Naive thymus-derived CD8-positive, alpha-beta T cell (primary cell): ENCODE data around the gene LEUTX. TPM values are rescaled to one million over a fixed set of nuclear protein-coding genes. Genes with fewer than 3 reads are reported as not detected.
"Not testable (repeated sequence)": the region's sequence is repeated elsewhere in the genome, so short reads cannot be mapped to it uniquely, and the experiment has no call there.

ENCODE experiments used
- ATAC-seq, 2 donors: fragments of 150-1000 bp; cut with Tn5 transposase in 1 of 2; sonication (Bioruptor Pico), chemical (Tn5 transposase) in 1 of 2; 1 replicate in 1 of 2; 2 replicates in 1 of 2; pipeline ENCODE4 v1.10.0; 2021; ENCODE audit warnings: mild to moderate bottlenecking in 2 of 2, moderate library complexity in 2 of 2
- POLR2A ChIA-PET: fragments of 350-600 bp; sonication (Branson Sonifier 250); formaldehyde crosslinking; loops from one replicate; lab custom pipeline; 2021; ENCODE audit warnings: antibody characterized with exemption; lab: Charles Lee
- DNase-seq, 10 donors: peaks; one replicate each; pipeline versions ENCODE4 v3.0.0 to v3.0.0-alpha.2; 2020 to 2022
- H3K27ac Mint-ChIP-seq, 10 donors: one replicate each; pipeline ENCODE4 v1.8.0; 2020 to 2022; ENCODE audit warnings: mild to moderate bottlenecking in 10 of 10, mixed read lengths in 10 of 10, moderate library complexity in 4 of 10, inconsistent platforms in 1 of 10
- H3K27me3 Mint-ChIP-seq, 5 donors: one replicate each; pipeline ENCODE4 v1.8.0; 2021 to 2022; ENCODE audit warnings: mixed read lengths in 5 of 5
- H3K36me3 Mint-ChIP-seq, 3 donors: one replicate each; pipeline ENCODE4 v1.8.0; 2020 to 2022; ENCODE audit warnings: mixed read lengths in 3 of 3, mild to moderate bottlenecking in 2 of 3, inconsistent platforms in 1 of 3
- H3K4me1 Mint-ChIP-seq, 4 donors: one replicate each; pipeline ENCODE4 v1.8.0; 2021 to 2022; ENCODE audit warnings: mixed read lengths in 4 of 4
- H3K4me3 Mint-ChIP-seq, 10 donors: one replicate each; pipeline ENCODE4 v1.8.0; 2020 to 2022; ENCODE audit warnings: mild to moderate bottlenecking in 10 of 10, mixed read lengths in 10 of 10, moderate library complexity in 6 of 10, inconsistent platforms in 1 of 10
- H3K9me3 Mint-ChIP-seq, 9 donors: one replicate each; pipeline ENCODE4 v1.8.0; 2020 to 2022; ENCODE audit warnings: mixed read lengths in 9 of 9, mild to moderate bottlenecking in 3 of 9, inconsistent platforms in 1 of 9, moderate library complexity in 1 of 9
- polyA plus RNA-seq, 3 donors: library from polyadenylated mRNA; unstranded; fragments of 300-500 nt; fragmentation: Illumina TruSeq; gene quantifications; one replicate each; pipeline ENCODE4 v1.2.3, GENCODE V29; 2021
- total RNA-seq, 8 experiments: library from RNA in 2 of 8; stranded (reverse) in 2 of 8; gene quantifications; one replicate each; pipeline ENCODE4 v1.2.3 and lab custom pipeline; 2021 to 2026

The LEUTX gene
- total and polyA plus RNA-seq, 5 experiments from 2014 or later = not detected

DNA sequence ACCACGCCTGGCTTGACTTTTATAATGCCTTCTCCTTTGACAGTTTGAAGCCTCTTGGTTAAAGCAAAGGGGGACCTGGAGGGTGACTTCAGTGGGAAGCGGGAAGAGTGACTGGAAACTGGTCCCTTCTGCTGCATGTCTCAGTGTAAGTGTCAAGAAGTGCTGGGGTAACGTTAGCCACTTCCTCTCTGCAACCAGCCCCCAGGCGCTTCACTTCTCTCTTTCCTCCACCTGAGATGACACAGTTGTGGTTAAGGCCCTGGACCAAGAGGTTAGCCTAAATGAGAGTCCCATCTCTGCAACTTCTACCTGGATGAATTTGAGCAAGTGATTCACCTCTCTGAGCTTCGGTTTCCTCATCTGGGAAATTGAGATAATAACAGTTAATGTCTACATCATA, 16.3 kb downstream of the LEUTX start:
- H3K27ac Mint-ChIP-seq = peak overlapping the region in 1 of 10 donors; percentile 47

GRCh38 chr19:39796000-39796498, 17.4 kb downstream of the LEUTX start:
- DNase-seq (no peak), ATAC-seq (no peak)
- H3K4me1 Mint-ChIP-seq = peaks cover 0 to 7% (median 4%) of the 10 kb centered on the region in 4 donors
- H3K4me3 Mint-ChIP-seq = no peak overlapping the region
- H3K9me3 Mint-ChIP-seq = no peaks in the 10 kb centered on the region
- H3K27me3 Mint-ChIP-seq = peaks cover 0 to 13% (median 0%) of the 10 kb centered on the region in 5 donors
- POLR2A ChIA-PET = no interaction called here
- no peak overlapping the region for H3K27ac Mint-ChIP-seq
- H3K36me3 Mint-ChIP-seq = no peaks in the 10 kb centered on the region

More for the DNA sequence above, 16.3 kb downstream of the LEUTX start:
- H3K4me3 Mint-ChIP-seq = no peak overlapping the region
- POLR2A ChIA-PET = interaction anchor here (0.5 kb wide), 1 partner anchor 782 kb away, joined by 4 read pairs; no protein-coding TSS in a partner anchor
- DNase-seq (no peak), ATAC-seq (no peak)
- no peaks in the 10 kb centered on the region for H3K9me3 Mint-ChIP-seq
- peaks cover 0 to 7% (median 4%) of the 10 kb centered on the region in 4 donors for H3K4me1 Mint-ChIP-seq
- H3K27me3 Mint-ChIP-seq = peaks cover 0 to 10% (median 0%) of the 10 kb centered on the region in 5 donors
- H3K36me3 Mint-ChIP-seq = no peaks in the 10 kb centered on the region

DNA sequence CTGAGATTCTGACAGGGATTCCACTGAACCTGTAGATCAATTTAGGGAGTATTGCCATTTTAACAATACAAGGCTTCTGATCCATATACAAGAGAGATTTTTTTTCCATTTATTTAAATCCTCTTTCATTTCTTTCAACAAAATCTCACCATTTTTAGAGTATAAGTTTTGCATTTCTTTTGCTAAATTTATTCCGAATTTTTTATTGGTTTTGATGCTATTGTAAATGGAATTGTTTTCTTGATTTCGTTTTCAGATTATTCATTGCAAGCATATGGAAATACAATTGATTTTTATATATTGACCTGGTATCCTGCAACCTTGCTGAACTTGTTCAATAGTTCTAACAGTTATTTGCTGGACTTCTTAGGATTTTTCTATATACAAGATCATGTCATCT, 18.4 kb downstream of the LEUTX start:
- Mint-ChIP-seq H3K27me3 (peaks cover 0 to 15% (median under 1%) of the 10 kb centered on the region in 5 donors), H3K9me3 (no peaks in the 10 kb centered on the region), H3K4me3 (no peak overlapping the region), H3K27ac (no peak overlapping the region), H3K36me3 (no peaks in the 10 kb centered on the region), H3K4me1 (peaks cover 0 to 7% (median 4%) of the 10 kb centered on the region in 4 donors)
- POLR2A ChIA-PET = no interaction called here
- DNase-seq (no peak), ATAC-seq (no peak)

DNA sequence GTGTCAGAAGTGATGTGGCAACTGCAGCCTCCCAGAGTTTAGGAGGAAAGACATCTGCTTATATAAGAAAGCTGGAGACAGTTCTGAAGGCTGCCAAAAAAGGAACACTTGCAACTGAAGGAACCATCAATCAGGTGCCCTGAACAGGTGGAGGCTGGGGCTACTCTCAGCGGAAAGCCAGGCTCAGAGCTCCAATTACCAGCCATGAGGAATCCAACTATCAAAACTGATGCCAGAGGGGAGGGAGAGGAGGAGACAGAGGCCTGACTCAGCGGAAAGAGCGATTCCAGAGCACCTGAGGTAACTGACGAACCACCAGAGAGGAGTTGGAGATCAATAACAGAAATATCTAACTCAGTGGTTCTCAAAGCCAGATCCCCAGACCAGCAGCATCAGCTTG, 24.3 kb downstream of the LEUTX start:
- POLR2A ChIA-PET = no interaction called here
- Mint-ChIP-seq H3K9me3 (no peaks in the 10 kb centered on the region), H3K4me1 (no peaks in the 10 kb centered on the region), H3K36me3 (no peaks in the 10 kb centered on the region), H3K27me3 (peaks cover 5 to 17% (median 12%) of the 10 kb centered on the region in 5 donors), H3K4me3 (no peak overlapping the region), H3K27ac (no peak overlapping the region)
- ATAC-seq = no peak
- DNase-seq = no peak

- no peak for ATAC-seq
- Mint-ChIP-seq H3K27me3 (peaks cover 5 to 17% (median 12%) of the 10 kb centered on the region in 5 donors), H3K4me3 (no peak overlapping the region), H3K36me3 (no peaks in the 10 kb centered on the region), H3K9me3 (no peaks in the 10 kb centered on the region), H3K4me1 (peaks cover 0 to 1% (median 0%) of the 10 kb centered on the region in 4 donors), H3K27ac (no peak overlapping the region)
- no peak for DNase-seq
- POLR2A ChIA-PET = interaction anchor here (0.6 kb wide), 1 partner anchor 16 kb away, joined by 4 read pairs; no protein-coding TSS in a partner anchor
These were observed 26.4 kb downstream of the LEUTX start for GRCh38 chr19:39805104-39805503.

GRCh38 chr19:39807846-39808364, 29.3 kb downstream of the LEUTX start:
- DNase-seq (no peak), ATAC-seq (no peak)
- peaks cover 0 to 3% (median 0%) of the 10 kb centered on the region in 3 donors for H3K36me3 Mint-ChIP-seq
- H3K9me3 Mint-ChIP-seq = no peaks in the 10 kb centered on the region
- peaks cover 0 to 8% (median under 1%) of the 10 kb centered on the region in 4 donors for H3K4me1 Mint-ChIP-seq
- peak overlapping the region in 1 of 10 donors; percentile 11 for H3K27ac Mint-ChIP-seq
- POLR2A ChIA-PET = interaction anchor here (0.7 kb wide), 1 partner anchor 19 kb away, joined by 3 read pairs; no protein-coding TSS in a partner anchor
- peaks cover 1 to 10% (median 7%) of the 10 kb centered on the region in 5 donors for H3K27me3 Mint-ChIP-seq
- H3K4me3 Mint-ChIP-seq = no peak overlapping the region

- not testable (repeated sequence) for H3K27me3 Mint-ChIP-seq, H3K4me3 Mint-ChIP-seq, DNase-seq, H3K9me3 Mint-ChIP-seq, H3K27ac Mint-ChIP-seq, ATAC-seq, H3K36me3 Mint-ChIP-seq, H3K4me1 Mint-ChIP-seq
- POLR2A ChIA-PET = interaction anchor here (0.5 kb wide), 1 partner anchor 22 kb away, joined by 3 read pairs; no protein-coding TSS in a partner anchor
These were observed 30.0 kb downstream of the LEUTX start for GRCh38 chr19:39808688-39809087.

DNA sequence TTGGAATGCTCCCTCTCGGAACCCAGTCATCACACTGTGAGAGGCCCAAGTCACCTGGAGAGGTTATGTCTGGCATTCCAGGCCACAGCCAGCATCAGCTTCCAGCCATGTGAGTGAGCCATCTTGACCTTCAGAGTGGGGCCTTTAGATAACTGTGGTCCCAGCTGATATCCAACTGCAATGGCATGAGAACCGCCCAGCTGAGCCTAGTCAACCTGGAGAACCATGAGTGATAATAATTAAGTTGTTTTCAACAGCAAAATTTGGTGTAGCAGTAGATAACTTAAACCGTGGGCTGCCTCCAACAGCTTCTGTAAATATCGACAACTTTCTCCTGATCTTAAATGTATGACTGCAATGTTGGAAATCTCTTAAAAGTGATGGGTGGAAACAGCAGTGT, 30.7 kb downstream of the LEUTX start:
- DNase-seq (no peak), ATAC-seq (no peak)
- H3K4me3 Mint-ChIP-seq = no peak overlapping the region
- peaks cover 0 to 8% (median under 1%) of the 10 kb centered on the region in 4 donors for H3K4me1 Mint-ChIP-seq
- POLR2A ChIA-PET = interaction anchor here (0.7 kb wide), 1 partner anchor 11 kb away, joined by 5 read pairs; no protein-coding TSS in a partner anchor
- H3K27ac Mint-ChIP-seq = no peak overlapping the region
- H3K9me3 Mint-ChIP-seq = no peaks in the 10 kb centered on the region
- peaks cover 0 to 4% (median 2%) of the 10 kb centered on the region in 5 donors for H3K27me3 Mint-ChIP-seq
- H3K36me3 Mint-ChIP-seq = peaks cover 0 to 9% (median 0%) of the 10 kb centered on the region in 3 donors

GRCh38 chr19:39810424-39810823, 31.8 kb downstream of the LEUTX start:
- H3K27ac Mint-ChIP-seq = no peak overlapping the region
- H3K27me3 Mint-ChIP-seq = peaks cover 0 to 2% (median 0%) of the 10 kb centered on the region in 5 donors
- peaks cover 0 to 8% (median under 1%) of the 10 kb centered on the region in 4 donors for H3K4me1 Mint-ChIP-seq

GRCh38 chr19:39811064-39811463, 32.4 kb downstream of the LEUTX start:
- no peak overlapping the region for H3K4me3 Mint-ChIP-seq
- no peaks in the 10 kb centered on the region for H3K27me3 Mint-ChIP-seq
- H3K36me3 Mint-ChIP-seq = peaks cover 0 to 13% (median 0%) of the 10 kb centered on the region in 3 donors
- ATAC-seq (no peak), DNase-seq (no peak)
- H3K9me3 Mint-ChIP-seq = no peaks in the 10 kb centered on the region
- POLR2A ChIA-PET = no interaction called here
- H3K4me1 Mint-ChIP-seq = peaks cover 0 to 10% (median 2%) of the 10 kb centered on the region in 4 donors
- peak overlapping the region in 1 of 10 donors; percentile 51 for H3K27ac Mint-ChIP-seq

More at GRCh38 chr19:39810424-39810823, 31.8 kb downstream of the LEUTX start:
- Mint-ChIP-seq H3K9me3 (no peaks in the 10 kb centered on the region), H3K36me3 (peaks cover 0 to 9% (median 0%) of the 10 kb centered on the region in 3 donors), H3K4me3 (no peak overlapping the region)
- no peak for DNase-seq
- no peak for ATAC-seq
- POLR2A ChIA-PET = no interaction called here

GRCh38 chr19:39813264-39813993, 34.8 kb downstream of the LEUTX start:
- no peaks in the 10 kb centered on the region for H3K27me3 Mint-ChIP-seq
- ATAC-seq (no peak), DNase-seq (no peak)
- peaks cover 0 to 18% (median 5%) of the 10 kb centered on the region in 4 donors for H3K4me1 Mint-ChIP-seq
- no peak overlapping the region for H3K4me3 Mint-ChIP-seq
- no peaks in the 10 kb centered on the region for H3K9me3 Mint-ChIP-seq
- peaks cover 0 to 29% (median 4%) of the 10 kb centered on the region in 3 donors for H3K36me3 Mint-ChIP-seq
- POLR2A ChIA-PET = no interaction called here
- peak overlapping the region in 2 of 10 donors; percentile 11 to 38 for H3K27ac Mint-ChIP-seq

DNA sequence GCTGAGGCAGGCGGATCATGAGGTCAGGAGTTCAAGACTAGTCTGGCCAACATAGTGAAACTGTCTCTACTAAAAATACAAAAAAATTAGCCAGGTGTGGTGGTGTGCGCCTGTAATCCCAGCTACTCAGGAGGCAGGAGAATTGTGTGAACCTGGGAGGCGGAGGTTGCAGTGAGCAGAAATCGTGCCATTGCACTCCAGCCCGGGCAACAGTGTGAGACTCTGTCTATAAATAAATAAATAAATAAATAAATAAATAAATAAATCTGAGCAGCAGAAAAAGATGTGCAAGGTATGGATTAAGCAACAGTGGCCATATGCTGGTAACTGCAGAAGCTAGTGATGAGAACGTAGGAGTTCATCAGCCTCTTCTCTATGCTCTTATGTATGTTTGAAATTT, 35.5 kb downstream of the LEUTX start:
- H3K27ac Mint-ChIP-seq, POLR2A ChIA-PET, H3K4me3 Mint-ChIP-seq, ATAC-seq, H3K9me3 Mint-ChIP-seq, DNase-seq, H3K27me3 Mint-ChIP-seq: not testable (repeated sequence)
- Mint-ChIP-seq H3K4me1 (peaks cover 4 to 22% (median 10%) of the 10 kb centered on the region in 4 donors), H3K36me3 (peaks cover 0 to 32% (median 4%) of the 10 kb centered on the region in 3 donors)

DNA sequence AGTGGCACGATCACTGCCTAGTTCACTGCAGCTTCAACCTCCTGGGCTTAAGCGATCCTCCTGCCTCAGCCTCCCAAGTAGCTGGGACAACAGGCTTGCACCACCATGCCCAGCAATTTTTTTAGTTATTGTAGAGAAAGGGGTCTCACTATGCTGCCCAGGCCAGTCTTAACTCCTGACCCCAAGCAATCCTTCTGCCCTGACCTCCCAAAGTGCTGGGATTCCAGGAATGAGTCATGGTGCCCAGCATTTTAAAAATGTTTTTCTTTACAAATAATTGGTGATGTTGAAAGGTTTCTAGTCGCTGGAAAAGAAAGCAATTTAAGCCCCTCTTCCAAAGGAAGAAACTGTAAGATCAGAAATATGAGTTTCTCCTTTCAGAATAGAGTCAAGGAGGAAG, 35.9 kb downstream of the LEUTX start:
- H3K27ac Mint-ChIP-seq = no peak overlapping the region
- H3K36me3 Mint-ChIP-seq = peaks cover 0 to 35% (median 4%) of the 10 kb centered on the region in 3 donors
- DNase-seq (no peak), ATAC-seq (no peak)
- H3K9me3 Mint-ChIP-seq = no peaks in the 10 kb centered on the region
- no peak overlapping the region for H3K4me3 Mint-ChIP-seq
- H3K4me1 Mint-ChIP-seq = peaks cover 9 to 27% (median 14%) of the 10 kb centered on the region in 4 donors
- no peaks in the 10 kb centered on the region for H3K27me3 Mint-ChIP-seq
- POLR2A ChIA-PET = no interaction called here
